Measurements from ENCODE around the gene FGF12.

Gene FGF12

GRCh38 chr3:192371870-192372400, 355.4 kb downstream of the FGF12 start:
- no peak for DNase-seq (ENCODE audit: low spot score)
- in situ Hi-C loops (cut with MboI; ENCODE audit: low sequenced_read_pairs, unreplicated experiment), result no loop called here
- no peak for TF ChIP-seq CTCF (IDR thresholded peaks at IDR 0.05; ENCODE audit: borderline replicate concordance, control extremely low read depth, extremely low read depth, insufficient read depth, missing control alignments)

- TF ChIP-seq CTCF (IDR thresholded peaks at IDR 0.05; ENCODE audit: borderline replicate concordance, control extremely low read depth, extremely low read depth, insufficient read depth, missing control alignments), result no peak
- in situ Hi-C loops (cut with MboI; ENCODE audit: low sequenced_read_pairs, unreplicated experiment), result no loop called here
- no peak for DNase-seq (ENCODE audit: low spot score)
Observed at GRCh38 chr3:192367616-192368015, 359.7 kb downstream of the FGF12 start.

GRCh38 chr3:192366916-192367315, 360.4 kb downstream of the FGF12 start:
- no peak for TF ChIP-seq CTCF (IDR thresholded peaks at IDR 0.05; ENCODE audit: borderline replicate concordance, control extremely low read depth, extremely low read depth, insufficient read depth, missing control alignments)
- in situ Hi-C loops (cut with MboI; ENCODE audit: low sequenced_read_pairs, unreplicated experiment), result no loop called here
- no peak for DNase-seq (ENCODE audit: low spot score)

- DNase-seq (ENCODE audit: low spot score), result no peak
- in situ Hi-C loops (cut with MboI; ENCODE audit: low sequenced_read_pairs, unreplicated experiment), result no loop called here
- TF ChIP-seq CTCF (IDR thresholded peaks at IDR 0.05; ENCODE audit: borderline replicate concordance, control extremely low read depth, extremely low read depth, insufficient read depth, missing control alignments), result no peak
Observed at GRCh38 chr3:192365571-192365970, 361.8 kb downstream of the FGF12 start.

- TF ChIP-seq CTCF (IDR thresholded peaks at IDR 0.05; ENCODE audit: borderline replicate concordance, control extremely low read depth, extremely low read depth, insufficient read depth, missing control alignments), result no peak
- in situ Hi-C loops (cut with MboI; ENCODE audit: low sequenced_read_pairs, unreplicated experiment), result no loop called here
- DNase-seq (ENCODE audit: low spot score), result no peak
Observed at GRCh38 chr3:192364316-192364715, 363.0 kb downstream of the FGF12 start.

- TF ChIP-seq CTCF (IDR thresholded peaks at IDR 0.05; ENCODE audit: borderline replicate concordance, control extremely low read depth, extremely low read depth, insufficient read depth, missing control alignments), result no peak
- DNase-seq (ENCODE audit: low spot score), result no peak
- in situ Hi-C loops (cut with MboI; ENCODE audit: low sequenced_read_pairs, unreplicated experiment), result no loop called here
Observed at GRCh38 chr3:192354687-192355086, 372.7 kb downstream of the FGF12 start.

GRCh38 chr3:192352142-192352541, 375.2 kb downstream of the FGF12 start:
- in situ Hi-C loops (cut with MboI; ENCODE audit: low sequenced_read_pairs, unreplicated experiment), result no loop called here
- no peak for DNase-seq (ENCODE audit: low spot score)
- no peak for TF ChIP-seq CTCF (IDR thresholded peaks at IDR 0.05; ENCODE audit: borderline replicate concordance, control extremely low read depth, extremely low read depth, insufficient read depth, missing control alignments)
